CD4-positive, alpha-beta T cell treated with Interleukin-17A for 4 hours (primary cell): ENCODE measurements around the gene KDM6B.

Experiments
- DNase-seq: peaks from one replicate; pipeline ENCODE4 v3.0.0-alpha.2; 2020; ENCODE audit warnings: mixed read lengths

Gene KDM6B

GRCh38 chr17:7822126-7822525, 11.9 kb upstream of the KDM6B start:
- DNase-seq = no peak

GRCh38 chr17:7823581-7824001, 10.4 kb upstream of the KDM6B start:
- DNase-seq = no peak

- DNase-seq = no peak
Observed at GRCh38 chr17:7824021-7824924, 9.7 kb upstream of the KDM6B start.

GRCh38 chr17:7825206-7825990, 8.6 kb upstream of the KDM6B start:
- no peak for DNase-seq

- no peak for DNase-seq
Observed at GRCh38 chr17:7830616-7831015, 3.4 kb upstream of the KDM6B start.

GRCh38 chr17:7831233-7831632, 2.8 kb upstream of the KDM6B start:
- DNase-seq = no peak

GRCh38 chr17:7832431-7832830, 1.6 kb upstream of the KDM6B start:
- no peak for DNase-seq

GRCh38 chr17:7833011-7833794, 814 bp upstream of the KDM6B start:
- DNase-seq = no peak

GRCh38 chr17:7834542-7834956, 532 bp downstream of the KDM6B start:
- DNase-seq = peak; percentile 59

- DNase-seq = peak; percentile 91
Observed at GRCh38 chr17:7834957-7835813, 1.2 kb downstream of the KDM6B start.

GRCh38 chr17:7835814-7836595, 2.0 kb downstream of the KDM6B start:
- peak; percentile 33 for DNase-seq

GRCh38 chr17:7836596-7837407, 2.8 kb downstream of the KDM6B start:
- peak; percentile 60 for DNase-seq

- DNase-seq = no peak
Observed at GRCh38 chr17:7837408-7838088, 3.5 kb downstream of the KDM6B start.

GRCh38 chr17:7838090-7839075, 4.4 kb downstream of the KDM6B start:
- peak; percentile 57 for DNase-seq

GRCh38 chr17:7839190-7839875, 5.3 kb downstream of the KDM6B start:
- no peak for DNase-seq

- no peak for DNase-seq
Observed at GRCh38 chr17:7839876-7840261, 5.9 kb downstream of the KDM6B start.

GRCh38 chr17:7840441-7840840, 6.4 kb downstream of the KDM6B start:
- DNase-seq = no peak

- DNase-seq = no peak
Observed at GRCh38 chr17:7840875-7841274, 6.9 kb downstream of the KDM6B start.
